ENCODE measurements around the gene NRP1.
A peak's percentile ranks its signal among the peaks of the same experiment; 100 is the strongest.

The NRP1 gene

DNA sequence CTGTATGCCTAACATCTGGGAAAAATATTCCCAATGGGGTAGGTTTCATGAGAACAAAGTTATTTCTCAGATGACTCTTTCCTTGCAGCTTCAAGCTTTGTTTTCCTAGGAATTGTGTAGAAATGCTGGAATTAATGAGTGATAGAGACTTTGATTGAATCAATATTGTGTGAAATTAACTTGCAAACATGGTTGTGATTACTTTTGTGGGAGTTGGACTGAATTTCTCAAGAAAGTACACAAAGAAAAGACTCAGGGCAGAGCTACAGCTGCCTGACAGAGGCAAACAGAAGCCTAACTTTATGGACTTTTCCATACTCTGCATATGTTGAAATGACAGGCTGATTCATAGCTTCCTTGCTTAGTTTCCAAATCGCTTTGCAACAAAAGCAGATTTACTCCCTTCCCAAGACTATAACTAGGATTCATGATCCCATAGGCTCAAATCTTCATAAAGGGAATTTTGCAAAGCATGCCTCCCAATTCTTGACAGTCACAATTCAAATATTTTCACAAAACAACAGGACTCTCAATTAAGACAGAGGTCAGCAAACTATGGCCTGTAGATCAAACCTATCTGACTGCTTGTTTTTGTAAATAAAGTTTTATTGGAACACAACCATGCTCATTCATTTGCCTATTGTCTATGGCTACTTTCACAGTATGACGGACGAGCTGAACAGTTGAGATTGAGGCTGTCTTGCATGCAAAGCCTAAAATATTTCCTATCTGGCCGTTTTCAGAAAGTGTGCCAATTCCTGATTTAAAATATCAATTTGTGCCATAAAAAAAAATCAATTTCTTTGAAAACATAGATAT is 27.6 kb downstream of the NRP1 start:
- no peak for ATAC-seq
- TF ChIP-seq SNAI2 (CRISPR knock-in tag; IDR thresholded peaks at IDR 0.05) (no peak), OSR1 (CRISPR knock-in tag; IDR thresholded peaks at IDR 0.05) (no peak), BACH2 (CRISPR knock-in tag; IDR thresholded peaks at IDR 0.05; ENCODE audit: borderline replicate concordance) (no peak), ISL1 (CRISPR knock-in tag; IDR thresholded peaks at IDR 0.05) (no peak), ZNF565 (CRISPR knock-in tag; conservative IDR thresholded peaks at IDR 0.05; ENCODE audit: low read depth) (no peak), ESRRG (CRISPR knock-in tag; IDR thresholded peaks at IDR 0.05) (no peak), RARB (CRISPR knock-in tag; IDR thresholded peaks at IDR 0.05) (no peak), PPARA (CRISPR knock-in tag; IDR thresholded peaks at IDR 0.05; ENCODE audit: borderline replicate concordance) (no peak), ZNF8 (CRISPR knock-in tag; IDR thresholded peaks at IDR 0.05) (no peak), ZFP30 (CRISPR knock-in tag; IDR thresholded peaks at IDR 0.05) (no peak), ZC3H10 (CRISPR knock-in tag; IDR thresholded peaks at IDR 0.05) (no peak), TOX (CRISPR knock-in tag; IDR thresholded peaks at IDR 0.05; ENCODE audit: borderline replicate concordance) (no peak), CREB5 (CRISPR knock-in tag; IDR thresholded peaks at IDR 0.05; ENCODE audit: low read depth) (no peak), CSRNP3 (CRISPR knock-in tag; IDR thresholded peaks at IDR 0.05) (no peak), ZNF70 (CRISPR knock-in tag; IDR thresholded peaks at IDR 0.05) (no peak)
- TF ChIP-seq, protein P1, sequence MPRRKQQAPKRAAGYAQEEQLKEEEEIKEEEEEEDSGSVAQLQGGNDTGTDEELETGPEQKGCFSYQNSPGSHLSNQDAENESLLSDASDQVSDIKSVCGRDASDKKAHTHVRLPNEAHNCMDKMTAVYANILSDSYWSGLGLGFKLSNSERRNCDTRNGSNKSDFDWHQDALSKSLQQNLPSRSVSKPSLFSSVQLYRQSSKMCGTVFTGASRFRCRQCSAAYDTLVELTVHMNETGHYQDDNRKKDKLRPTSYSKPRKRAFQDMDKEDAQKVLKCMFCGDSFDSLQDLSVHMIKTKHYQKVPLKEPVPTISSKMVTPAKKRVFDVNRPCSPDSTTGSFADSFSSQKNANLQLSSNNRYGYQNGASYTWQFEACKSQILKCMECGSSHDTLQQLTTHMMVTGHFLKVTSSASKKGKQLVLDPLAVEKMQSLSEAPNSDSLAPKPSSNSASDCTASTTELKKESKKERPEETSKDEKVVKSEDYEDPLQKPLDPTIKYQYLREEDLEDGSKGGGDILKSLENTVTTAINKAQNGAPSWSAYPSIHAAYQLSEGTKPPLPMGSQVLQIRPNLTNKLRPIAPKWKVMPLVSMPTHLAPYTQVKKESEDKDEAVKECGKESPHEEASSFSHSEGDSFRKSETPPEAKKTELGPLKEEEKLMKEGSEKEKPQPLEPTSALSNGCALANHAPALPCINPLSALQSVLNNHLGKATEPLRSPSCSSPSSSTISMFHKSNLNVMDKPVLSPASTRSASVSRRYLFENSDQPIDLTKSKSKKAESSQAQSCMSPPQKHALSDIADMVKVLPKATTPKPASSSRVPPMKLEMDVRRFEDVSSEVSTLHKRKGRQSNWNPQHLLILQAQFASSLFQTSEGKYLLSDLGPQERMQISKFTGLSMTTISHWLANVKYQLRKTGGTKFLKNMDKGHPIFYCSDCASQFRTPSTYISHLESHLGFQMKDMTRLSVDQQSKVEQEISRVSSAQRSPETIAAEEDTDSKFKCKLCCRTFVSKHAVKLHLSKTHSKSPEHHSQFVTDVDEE (CRISPR knock-in tag; IDR thresholded peaks at IDR 0.05), result no peak
- TF ChIP-seq, protein P2, sequence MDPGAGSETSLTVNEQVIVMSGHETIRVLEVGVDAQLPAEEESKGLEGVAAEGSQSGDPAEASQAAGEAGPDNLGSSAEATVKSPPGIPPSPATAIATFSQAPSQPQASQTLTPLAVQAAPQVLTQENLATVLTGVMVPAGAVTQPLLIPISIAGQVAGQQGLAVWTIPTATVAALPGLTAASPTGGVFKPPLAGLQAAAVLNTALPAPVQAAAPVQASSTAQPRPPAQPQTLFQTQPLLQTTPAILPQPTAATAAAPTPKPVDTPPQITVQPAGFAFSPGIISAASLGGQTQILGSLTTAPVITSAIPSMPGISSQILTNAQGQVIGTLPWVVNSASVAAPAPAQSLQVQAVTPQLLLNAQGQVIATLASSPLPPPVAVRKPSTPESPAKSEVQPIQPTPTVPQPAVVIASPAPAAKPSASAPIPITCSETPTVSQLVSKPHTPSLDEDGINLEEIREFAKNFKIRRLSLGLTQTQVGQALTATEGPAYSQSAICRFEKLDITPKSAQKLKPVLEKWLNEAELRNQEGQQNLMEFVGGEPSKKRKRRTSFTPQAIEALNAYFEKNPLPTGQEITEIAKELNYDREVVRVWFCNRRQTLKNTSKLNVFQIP (CRISPR knock-in tag; IDR thresholded peaks at IDR 0.05; ENCODE audit: borderline replicate concordance, low read depth), result no peak

- no peak for TF ChIP-seq ESRRG (CRISPR knock-in tag; IDR thresholded peaks at IDR 0.05)
- TF ChIP-seq ARNTL (CRISPR knock-in tag; IDR thresholded peaks at IDR 0.05; ENCODE audit: borderline replicate concordance, low read depth), result no peak
- TF ChIP-seq ZFP3 (CRISPR knock-in tag; IDR thresholded peaks at IDR 0.05), result no peak
- no peak for TF ChIP-seq ISL1 (CRISPR knock-in tag; IDR thresholded peaks at IDR 0.05)
- TF ChIP-seq ZNF8 (CRISPR knock-in tag; IDR thresholded peaks at IDR 0.05), result no peak
- TF ChIP-seq CREB5 (CRISPR knock-in tag; IDR thresholded peaks at IDR 0.05; ENCODE audit: low read depth), result no peak
- ATAC-seq, result no peak
Measured at GRCh38 chr10:33306126-33306525, 28.3 kb downstream of the NRP1 start.

DNA sequence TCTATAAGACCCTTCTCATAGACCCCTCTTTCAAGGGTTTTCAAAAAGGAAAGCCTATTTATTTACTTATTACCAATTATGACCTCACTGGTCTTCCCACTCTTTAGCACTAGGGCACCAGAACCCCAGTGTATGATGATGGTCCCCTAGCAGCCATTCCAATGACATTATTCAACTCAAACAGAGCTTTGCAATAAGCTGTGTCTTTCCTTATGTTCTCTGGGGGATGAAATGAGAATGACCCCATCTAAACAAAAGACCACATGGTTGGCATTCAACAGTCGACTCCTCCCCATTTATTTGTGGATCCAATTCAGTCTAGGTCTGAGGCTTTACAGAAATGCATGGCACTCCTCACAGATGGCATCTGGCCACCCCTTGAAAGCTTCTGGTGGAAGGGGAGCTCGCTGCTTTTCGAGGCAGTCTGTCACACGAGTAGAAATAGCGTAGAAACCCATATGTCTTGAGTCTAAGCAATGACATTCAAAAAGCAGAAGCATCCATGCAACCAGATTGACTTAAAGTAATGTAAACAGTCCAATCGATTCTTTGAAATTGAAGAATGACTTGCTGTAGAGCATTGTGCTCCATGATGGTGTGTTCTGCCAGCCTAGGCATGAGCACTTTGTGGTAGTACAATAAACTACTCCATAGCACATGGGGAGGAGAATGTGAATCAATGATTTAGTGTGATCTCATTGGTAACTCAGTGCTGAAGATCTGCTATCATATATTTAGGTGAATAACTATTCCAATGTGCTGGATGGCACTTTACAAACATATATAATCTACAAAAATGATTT is 29.8 kb downstream of the NRP1 start:
- TF ChIP-seq TOX (CRISPR knock-in tag; IDR thresholded peaks at IDR 0.05; ENCODE audit: borderline replicate concordance) (no peak), ESRRG (CRISPR knock-in tag; IDR thresholded peaks at IDR 0.05) (no peak), ZC3H10 (CRISPR knock-in tag; IDR thresholded peaks at IDR 0.05) (no peak), SNAI2 (CRISPR knock-in tag; IDR thresholded peaks at IDR 0.05) (no peak), CSDC2 (CRISPR knock-in tag; IDR thresholded peaks at IDR 0.05) (no peak), CSRNP3 (CRISPR knock-in tag; IDR thresholded peaks at IDR 0.05) (no peak), RARB (CRISPR knock-in tag; IDR thresholded peaks at IDR 0.05) (no peak)
- peak; percentile 34; the same call in 2 of the 3 replicates for ATAC-seq
